GM10248 (cell line): Measurements from ENCODE around the gene SLC44A5.

Experiments
- CTCF ChIA-PET: fragments of 300-600 bp; sonication (Branson Sonifier 250); formaldehyde crosslinking; extraction: SDS; loops from one replicate; lab custom pipeline; 2021; ENCODE audit warnings: antibody characterized with exemption; lab: Yijun Ruan, JAX
- POLR2A ChIA-PET: fragments of 350-650 bp; sonication (Branson Sonifier 250); formaldehyde crosslinking; extraction: SDS; loops from one replicate; lab custom pipeline; 2020; ENCODE audit warnings: antibody characterized with exemption; lab: Yijun Ruan, JAX
- DNase-seq: peaks from one replicate; pipeline ENCODE4 v3.0.0; 2012; ENCODE audit errors: extremely low spot score
- CTCF ChIP-seq: IDR thresholded peaks from 2 replicates; pipeline ENCODE4 v1.5.1; 2012; ENCODE audit warnings: mild to moderate bottlenecking, low read depth; ENCODE audit errors: extremely low read depth, missing control alignments, control extremely low read depth

SLC44A5 gene

GRCh38 chr1:75170981-75171380, 439.9 kb downstream of the SLC44A5 start:
- TF ChIP-seq CTCF = no peak
- CTCF ChIA-PET = no interaction called here
- POLR2A ChIA-PET = no interaction called here
- no peak for DNase-seq

- ChIA-PET CTCF (interaction anchor here (1.3 kb wide), 1 partner anchor 17 kb away, joined by 3 read pairs; no protein-coding TSS in a partner anchor), POLR2A (no interaction called here)
- no peak for TF ChIP-seq CTCF
- DNase-seq = no peak
Measured at GRCh38 chr1:75170011-75170410, 440.9 kb downstream of the SLC44A5 start.

GRCh38 chr1:75166821-75167220, 444.1 kb downstream of the SLC44A5 start:
- ChIA-PET CTCF (no interaction called here), POLR2A (no interaction called here)
- no peak for DNase-seq
- TF ChIP-seq CTCF = no peak

- CTCF ChIA-PET = interaction anchor here (1.4 kb wide), 1 partner anchor 10 kb away, joined by 4 read pairs; no protein-coding TSS in a partner anchor
- TF ChIP-seq CTCF = no peak
Measured at GRCh38 chr1:75165264-75165663, 445.6 kb downstream of the SLC44A5 start.

GRCh38 chr1:75159154-75159553, 451.8 kb downstream of the SLC44A5 start:
- CTCF ChIA-PET = no interaction called here

More at GRCh38 chr1:75165264-75165663, 445.6 kb downstream of the SLC44A5 start:
- POLR2A ChIA-PET = no interaction called here
- DNase-seq = no peak

More at GRCh38 chr1:75159154-75159553, 451.8 kb downstream of the SLC44A5 start:
- POLR2A ChIA-PET = no interaction called here
- TF ChIP-seq CTCF = no peak
- DNase-seq = no peak
